Measurements from ENCODE around the gene RTP3.

GRCh38 chr3:46482632-46483350, 15.0 kb upstream of the RTP3 start:
- TF ChIP-seq JUND (IDR thresholded peaks at IDR 0.05) (no peak), CTCF (IDR thresholded peaks at IDR 0.05) (no peak), ZBTB33 (IDR thresholded peaks at IDR 0.05; ENCODE audit: borderline replicate concordance, low read depth) (no peak), SMC3 (IDR thresholded peaks at IDR 0.05; ENCODE audit: low read depth, low read length) (no peak), POLR2AphosphoS5 (IDR thresholded peaks at IDR 0.05; ENCODE audit: low read depth, low read length) (no peak), NRF1 (IDR thresholded peaks at IDR 0.05; ENCODE audit: low read depth, low read length) (no peak), RAD21 (IDR thresholded peaks at IDR 0.05; ENCODE audit: low read length) (no peak), FOXM1 (IDR thresholded peaks at IDR 0.05; ENCODE audit: low read depth) (no peak)
